ENCODE data around the gene NBEAL2. TPM values are rescaled to one million over a fixed set of nuclear protein-coding genes. Genes with fewer than 3 reads are reported as not detected.
"Not testable (repeated sequence)": the region's sequence is repeated elsewhere in the genome, so short reads cannot be mapped to it uniquely, and the experiment has no call there.

Gene NBEAL2
- total RNA-seq, 4 donors from 2014 or later: 176 to 519 (median 217) TPM

GRCh38 chr3:47034868-47035489 is 55.5 kb downstream of the NBEAL2 start:
- TF ChIP-seq, protein P1, sequence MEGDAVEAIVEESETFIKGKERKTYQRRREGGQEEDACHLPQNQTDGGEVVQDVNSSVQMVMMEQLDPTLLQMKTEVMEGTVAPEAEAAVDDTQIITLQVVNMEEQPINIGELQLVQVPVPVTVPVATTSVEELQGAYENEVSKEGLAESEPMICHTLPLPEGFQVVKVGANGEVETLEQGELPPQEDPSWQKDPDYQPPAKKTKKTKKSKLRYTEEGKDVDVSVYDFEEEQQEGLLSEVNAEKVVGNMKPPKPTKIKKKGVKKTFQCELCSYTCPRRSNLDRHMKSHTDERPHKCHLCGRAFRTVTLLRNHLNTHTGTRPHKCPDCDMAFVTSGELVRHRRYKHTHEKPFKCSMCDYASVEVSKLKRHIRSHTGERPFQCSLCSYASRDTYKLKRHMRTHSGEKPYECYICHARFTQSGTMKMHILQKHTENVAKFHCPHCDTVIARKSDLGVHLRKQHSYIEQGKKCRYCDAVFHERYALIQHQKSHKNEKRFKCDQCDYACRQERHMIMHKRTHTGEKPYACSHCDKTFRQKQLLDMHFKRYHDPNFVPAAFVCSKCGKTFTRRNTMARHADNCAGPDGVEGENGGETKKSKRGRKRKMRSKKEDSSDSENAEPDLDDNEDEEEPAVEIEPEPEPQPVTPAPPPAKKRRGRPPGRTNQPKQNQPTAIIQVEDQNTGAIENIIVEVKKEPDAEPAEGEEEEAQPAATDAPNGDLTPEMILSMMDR (IDR thresholded peaks at IDR 0.05): no peak
- TF ChIP-seq POLR2A (IDR thresholded peaks at IDR 0.05): no peak
- intact Hi-C loops (cut with DNase I; ENCODE audit: low total_unique reads): loop anchor here (10.0 kb wide), 1 partner anchor 290 kb away; no protein-coding TSS in a partner anchor
- 65 to 80% methylated on average over 2 of the region's 2 CpGs for WGBS, 2 donors
- H3K4me3 ChIP-seq (ENCODE audit: low read depth, poor library complexity, severe bottlenecking): no peak overlapping the region
- no peak for DNase-seq (ENCODE audit: low spot score in 2 of 2)

DNA sequence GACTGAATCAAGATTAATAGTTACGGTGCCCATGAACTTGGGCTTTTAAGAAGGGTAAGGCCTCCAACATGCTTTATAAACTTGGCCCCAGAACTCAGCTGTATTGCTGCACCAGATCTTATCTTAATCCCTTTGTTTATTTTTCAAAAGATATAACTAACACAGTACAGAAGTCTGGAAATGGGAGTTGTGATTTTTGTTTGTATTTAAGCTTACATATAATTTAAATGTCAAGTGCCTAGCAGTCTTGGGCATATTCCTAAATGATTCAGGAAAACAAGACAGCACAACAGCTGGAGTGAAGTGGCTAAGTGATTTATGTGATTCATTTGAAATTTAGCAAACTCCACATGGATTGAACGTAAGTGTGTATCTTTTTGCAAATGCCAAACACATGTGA is 56.2 kb downstream of the NBEAL2 start:
- DNase-seq (ENCODE audit: low spot score in 2 of 2): no peak
- no peak overlapping the region for H3K4me3 ChIP-seq (ENCODE audit: low read depth, poor library complexity, severe bottlenecking)
- 73 to 75% methylated on average over 2 of the region's 2 CpGs for WGBS, 2 donors
- TF ChIP-seq, protein P1 (IDR thresholded peaks at IDR 0.05): no peak
- TF ChIP-seq POLR2A (IDR thresholded peaks at IDR 0.05): no peak
- intact Hi-C loops (cut with DNase I; ENCODE audit: low total_unique reads): loop anchor here (10.0 kb wide), 1 partner anchor 289 kb away; no protein-coding TSS in a partner anchor

DNA sequence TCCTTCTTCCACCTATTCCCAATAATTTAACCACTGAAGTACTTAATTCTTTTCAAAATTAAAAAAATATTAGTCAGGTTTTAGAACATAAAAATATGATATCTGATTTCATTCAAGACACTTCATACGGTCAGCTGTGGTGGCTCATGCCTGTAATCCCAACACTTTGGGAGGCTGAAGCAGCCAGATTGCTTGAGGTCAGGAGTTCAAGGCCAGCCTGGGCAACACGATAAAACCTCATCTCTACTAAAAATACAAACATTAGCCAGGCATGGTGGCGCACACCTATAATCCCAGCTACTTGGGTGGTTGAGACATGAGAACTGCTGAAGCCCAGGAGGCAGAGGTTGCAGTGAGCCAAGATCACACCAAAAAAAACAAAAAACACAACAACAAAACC is 56.7 kb downstream of the NBEAL2 start:
- H3K4me3 ChIP-seq (ENCODE audit: low read depth, poor library complexity, severe bottlenecking): no peak overlapping the region
- WGBS, 2 donors: 79 to 81% methylated on average over 3 of the region's 3 CpGs
- TF ChIP-seq, protein P1 (IDR thresholded peaks at IDR 0.05): no peak
- TF ChIP-seq POLR2A (IDR thresholded peaks at IDR 0.05): no peak
- DNase-seq (ENCODE audit: low spot score in 2 of 2): no peak
- intact Hi-C loops (cut with DNase I; ENCODE audit: low total_unique reads): loop anchor here (10.0 kb wide), 1 partner anchor 289 kb away; no protein-coding TSS in a partner anchor

GRCh38 chr3:47037302-47037701 is 57.8 kb downstream of the NBEAL2 start:
- intact Hi-C loops (cut with DNase I; ENCODE audit: low total_unique reads): loop anchor here (10.0 kb wide), 1 partner anchor 287 kb away; no protein-coding TSS in a partner anchor
- H3K4me3 ChIP-seq (ENCODE audit: low read depth, poor library complexity, severe bottlenecking); DNase-seq (ENCODE audit: low spot score in 2 of 2): not testable (repeated sequence)
- WGBS, 2 donors: 81 to 88% methylated on average over 6 of the region's 6 CpGs

DNA sequence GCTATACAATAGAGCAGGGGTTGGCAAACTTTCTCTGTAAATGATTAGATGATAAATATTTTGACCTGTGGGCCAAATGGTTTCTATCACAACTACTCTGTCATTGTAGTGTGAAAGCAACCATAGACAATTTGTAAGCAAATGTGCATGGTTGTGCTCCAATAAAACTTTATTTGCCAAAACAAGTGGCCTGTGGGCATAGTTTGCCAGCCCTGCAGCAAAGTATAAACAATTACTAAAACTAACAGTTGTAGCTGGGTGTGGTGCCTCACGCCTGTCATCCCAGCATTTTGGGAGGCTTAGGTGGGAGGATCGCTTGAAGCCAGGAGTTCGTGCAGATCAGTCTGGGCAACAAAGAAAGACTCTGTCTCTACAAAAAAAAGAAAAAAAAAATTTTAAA is 61.6 kb downstream of the NBEAL2 start:
- H3K4me3 ChIP-seq (ENCODE audit: low read depth, poor library complexity, severe bottlenecking): no peak overlapping the region
- TF ChIP-seq POLR2A (IDR thresholded peaks at IDR 0.05): no peak
- TF ChIP-seq, protein P1 (IDR thresholded peaks at IDR 0.05): no peak
- 90 to 93% methylated on average over 3 of the region's 3 CpGs for WGBS, 2 donors
- intact Hi-C loops (cut with DNase I; ENCODE audit: low total_unique reads): no loop called here
- DNase-seq (ENCODE audit: low spot score in 2 of 2): no peak

DNA sequence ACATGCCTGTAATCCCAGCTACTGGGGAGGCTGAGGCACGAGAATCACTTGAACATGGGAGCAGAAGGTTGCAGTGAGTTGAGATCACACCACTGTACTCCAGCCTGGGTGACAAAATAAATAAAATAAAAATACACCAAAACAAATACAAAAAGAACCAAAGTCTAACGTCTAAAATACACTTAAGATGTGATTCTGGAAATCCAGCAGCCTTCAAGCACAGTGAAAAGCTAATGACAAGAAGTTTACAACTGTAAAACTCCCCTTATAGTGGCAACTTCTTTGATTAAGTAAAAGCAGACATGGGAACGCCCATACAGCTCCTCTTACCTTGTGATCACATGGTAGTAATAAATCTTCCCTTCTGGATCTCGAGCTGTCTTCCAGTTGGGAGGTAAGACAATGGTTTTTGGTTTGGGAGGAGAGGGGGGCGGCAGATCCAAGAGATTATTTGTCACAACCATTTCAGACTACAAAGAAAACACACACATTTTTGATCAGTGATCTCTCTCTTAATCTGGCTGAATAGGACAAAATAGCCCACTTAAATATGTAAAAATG is 62.8 kb downstream of the NBEAL2 start:
- DNase-seq (ENCODE audit: low spot score in 2 of 2): no peak
- intact Hi-C loops (cut with DNase I; ENCODE audit: low total_unique reads): no loop called here
- 53 to 57% methylated on average over 5 of the region's 5 CpGs for WGBS, 2 donors
- H3K4me3 ChIP-seq (ENCODE audit: low read depth, poor library complexity, severe bottlenecking): no peak overlapping the region
- TF ChIP-seq POLR2A (IDR thresholded peaks at IDR 0.05): no peak
- TF ChIP-seq, protein P1 (IDR thresholded peaks at IDR 0.05): no peak
